Body of pancreas (tissue), 4 donors: Measurements from ENCODE around the gene GIGYF2. TPM values are rescaled to one million over a fixed set of nuclear protein-coding genes. Genes with fewer than 3 reads are reported as not detected.

ENCODE experiments used
- ATAC-seq: fragments of 150-250 bp; one replicate; pipeline ENCODE4 v1.9.1; 2016
- DNase-seq, 4 donors: peaks; one replicate each; pipeline ENCODE4 v3.0.0-alpha.2; 2019
- H3K27ac ChIP-seq, 4 donors: fragments of 200-600 bp; sonication (generic); 1 replicate in 3 of 4; 2 replicates in 1 of 4; pipeline versions ENCODE4 v1.5.1 to v1.6.1; 2016 to 2019; ENCODE audit warnings: mild to moderate bottlenecking in 1 of 4, mixed read lengths in 1 of 4, moderate library complexity in 1 of 4
- H3K27me3 ChIP-seq, 2 donors: fragments of 200-600 bp; sonication (generic); one replicate each; pipeline ENCODE4 v1.6.0; 2016; ENCODE audit warnings: mild to moderate bottlenecking in 1 of 2
- H3K36me3 ChIP-seq, 2 donors: fragments of 200-600 bp; sonication (generic); replicated peaks in 1 of 2; 2 replicates each; pipeline ENCODE4 v1.5.1; 2016; ENCODE audit warnings: low read depth in 2 of 2; ENCODE audit not compliant: insufficient read depth in 1 of 2
- H3K4me1 ChIP-seq: fragments of 200-600 bp; sonication (generic); one replicate; pipeline ENCODE4 v1.6.0; 2016
- H3K4me3 ChIP-seq, 2 donors: fragments of 200-600 bp; sonication (generic); 1 replicate in 1 of 2; 2 replicates in 1 of 2; pipeline ENCODE4 v1.5.1; 2016 to 2019
- H3K9me3 ChIP-seq, 3 donors: fragments of 200-600 bp; sonication (generic); 1 replicate in 2 of 3; 2 replicates in 1 of 3; pipeline ENCODE4 v1.5.1; 2016
- POLR2A ChIP-seq, 3 donors: fragments of 450-650 bp; IDR thresholded peaks; one replicate each; pipeline ENCODE4 v1.6.1; 2016; ENCODE audit warnings: antibody characterized with exemption in 3 of 3, mild to moderate bottlenecking in 2 of 3
- WGBS, 2 donors: methylation state at CpG; one replicate each; pipeline ENCODE4 v1.1.5; 2017; 5-methylcytosine and 5-hydroxymethylcytosine counted together
- intact Hi-C: fragments of 100-400 bp; cut with DNase I; formaldehyde crosslinking; loops from one replicate; pipeline ENCODE4 v1.15.1; 2023
- total RNA-seq, 2 donors: library from RNA; depleted of rRNA; stranded (reverse); fragments of >200 nt; gene quantifications; one replicate each; pipeline ENCODE4 v1.1.0, GENCODE V29; 2016
- TF ChIP-seq, protein P1 (sequence below), 7 experiments: fragments of 450-650 bp in 4 of 7; fragments of 200-600 bp in 3 of 7; sonication (generic) in 3 of 7; IDR thresholded peaks; one replicate each; pipeline ENCODE4 v1.5.1; 2016 to 2019; ENCODE audit warnings: antibody characterized with exemption in 7 of 7

Gene GIGYF2
- total RNA-seq, 2 donors from 2014 or later, result 66.2 to 107 TPM

GRCh38 chr2:232883116-232883721 is 186.1 kb downstream of the GIGYF2 start:
- Histone ChIP-seq H3K4me3 (no peak overlapping the region), H3K27me3 (no peaks in the 10 kb centered on the region), H3K27ac (no peak overlapping the region), H3K4me1 (no peaks in the 10 kb centered on the region), H3K9me3 (no peaks in the 10 kb centered on the region), H3K36me3 (no peaks in the 10 kb centered on the region)
- WGBS, 2 donors, result 93 to 95% methylated on average over 14 to 28 of the region's 29 CpGs
- no peak for ATAC-seq
- DNase-seq, result no peak
- intact Hi-C loops, result loop anchor here (10.0 kb wide), 1 partner anchor 152 kb away; the partner anchor contains the start of gene NEU2
- TF ChIP-seq, protein P1, sequence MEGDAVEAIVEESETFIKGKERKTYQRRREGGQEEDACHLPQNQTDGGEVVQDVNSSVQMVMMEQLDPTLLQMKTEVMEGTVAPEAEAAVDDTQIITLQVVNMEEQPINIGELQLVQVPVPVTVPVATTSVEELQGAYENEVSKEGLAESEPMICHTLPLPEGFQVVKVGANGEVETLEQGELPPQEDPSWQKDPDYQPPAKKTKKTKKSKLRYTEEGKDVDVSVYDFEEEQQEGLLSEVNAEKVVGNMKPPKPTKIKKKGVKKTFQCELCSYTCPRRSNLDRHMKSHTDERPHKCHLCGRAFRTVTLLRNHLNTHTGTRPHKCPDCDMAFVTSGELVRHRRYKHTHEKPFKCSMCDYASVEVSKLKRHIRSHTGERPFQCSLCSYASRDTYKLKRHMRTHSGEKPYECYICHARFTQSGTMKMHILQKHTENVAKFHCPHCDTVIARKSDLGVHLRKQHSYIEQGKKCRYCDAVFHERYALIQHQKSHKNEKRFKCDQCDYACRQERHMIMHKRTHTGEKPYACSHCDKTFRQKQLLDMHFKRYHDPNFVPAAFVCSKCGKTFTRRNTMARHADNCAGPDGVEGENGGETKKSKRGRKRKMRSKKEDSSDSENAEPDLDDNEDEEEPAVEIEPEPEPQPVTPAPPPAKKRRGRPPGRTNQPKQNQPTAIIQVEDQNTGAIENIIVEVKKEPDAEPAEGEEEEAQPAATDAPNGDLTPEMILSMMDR (IDR thresholded peaks at IDR 0.05), result no peak
- no peak for TF ChIP-seq POLR2A (IDR thresholded peaks at IDR 0.05)

DNA sequence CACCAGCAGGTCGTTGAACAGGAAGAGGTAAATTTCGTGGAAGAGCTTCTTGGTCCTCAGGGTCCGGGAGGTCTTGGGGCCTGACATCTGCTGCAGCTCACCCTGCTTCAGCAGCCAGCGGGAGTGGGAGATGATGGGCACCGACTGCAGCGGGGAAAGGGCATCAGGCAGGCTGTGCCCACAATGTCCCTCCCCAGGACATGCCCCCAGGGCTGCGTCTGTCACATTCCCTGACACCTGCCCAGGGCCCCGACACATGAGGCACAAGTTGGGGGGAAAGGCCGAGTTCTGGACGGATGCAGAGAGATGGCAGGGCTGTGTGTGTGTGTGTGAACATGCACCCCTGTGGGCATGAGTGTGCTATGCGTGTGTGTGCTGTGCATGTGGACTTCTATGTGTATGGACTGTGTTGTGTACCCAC is 186.9 kb downstream of the GIGYF2 start:
- intact Hi-C loops, result loop anchor here (10.0 kb wide), 1 partner anchor 151 kb away; the partner anchor contains the start of gene NEU2
- ATAC-seq, result no peak

GRCh38 chr2:232884549-232885263 is 187.6 kb downstream of the GIGYF2 start:
- intact Hi-C loops, result loop anchor here (10.0 kb wide), 1 partner anchor 150 kb away; the partner anchor contains the start of gene NEU2
- WGBS, 2 donors, result 88 to 90% methylated on average over 13 to 27 of the region's 27 CpGs

More for the DNA sequence above, 186.9 kb downstream of the GIGYF2 start:
- H3K9me3 ChIP-seq, result no peaks in the 10 kb centered on the region
- no peaks in the 10 kb centered on the region for H3K4me1 ChIP-seq
- H3K27me3 ChIP-seq, result no peaks in the 10 kb centered on the region
- WGBS, 2 donors, result 79 to 81% methylated on average over 8 to 11 of the region's 11 CpGs
- no peak for DNase-seq
- H3K4me3 ChIP-seq, result no peak overlapping the region
- no peak overlapping the region for H3K27ac ChIP-seq
- H3K36me3 ChIP-seq, result no peaks in the 10 kb centered on the region
- TF ChIP-seq, protein P1 (IDR thresholded peaks at IDR 0.05), result no peak
- TF ChIP-seq POLR2A (IDR thresholded peaks at IDR 0.05), result no peak

DNA sequence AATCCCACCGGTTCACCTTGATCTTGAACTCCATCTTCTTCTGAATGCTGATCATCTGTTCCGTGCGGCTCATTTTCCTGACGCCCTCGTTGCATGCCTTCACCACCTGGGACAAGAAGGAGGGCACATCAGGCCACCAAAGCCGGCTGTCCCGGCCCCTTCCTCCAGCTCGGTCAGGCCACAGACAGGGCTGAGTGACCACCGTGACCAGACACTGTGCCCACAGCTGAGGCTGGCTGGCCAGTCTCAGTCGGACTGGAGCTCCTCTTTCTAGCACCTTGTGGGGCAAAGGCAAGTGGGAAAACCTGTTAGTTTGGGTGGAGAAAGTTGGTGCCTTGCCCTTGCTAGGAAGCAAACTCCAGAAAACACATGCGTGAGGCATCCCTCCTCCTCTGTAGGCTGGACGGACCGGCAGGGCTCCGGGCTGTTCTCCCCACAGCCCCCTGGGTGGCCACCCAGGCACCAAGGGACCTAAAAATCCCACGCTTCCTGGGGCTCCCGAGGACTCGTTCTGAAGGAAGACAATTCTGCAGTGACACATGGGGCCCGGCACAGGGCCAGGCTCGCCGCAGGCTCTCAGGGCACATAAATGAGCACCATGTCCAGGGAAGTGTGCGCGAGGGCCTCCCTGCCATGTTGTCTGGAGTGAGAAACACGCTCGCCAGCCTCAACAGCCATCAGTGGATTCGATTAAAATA is 188.3 kb downstream of the GIGYF2 start:
- Histone ChIP-seq H3K36me3 (no peaks in the 10 kb centered on the region), H3K27ac (no peak overlapping the region), H3K27me3 (no peaks in the 10 kb centered on the region), H3K9me3 (no peaks in the 10 kb centered on the region), H3K4me3 (no peak overlapping the region), H3K4me1 (peaks cover under 1% of the 10 kb centered on the region)
- no peak for TF ChIP-seq POLR2A (IDR thresholded peaks at IDR 0.05)
- TF ChIP-seq, protein P1 (IDR thresholded peaks at IDR 0.05), result no peak
- 83 to 84% methylated on average over 18 to 25 of the region's 25 CpGs for WGBS, 2 donors
- ATAC-seq, result no peak
- intact Hi-C loops, result loop anchor here (10.0 kb wide), 1 partner anchor 149 kb away; the partner anchor contains the start of gene NEU2
- DNase-seq, result no peak

More at GRCh38 chr2:232884549-232885263, 187.6 kb downstream of the GIGYF2 start:
- ATAC-seq (no peak), DNase-seq (no peak)
- TF ChIP-seq, protein P1 (IDR thresholded peaks at IDR 0.05), result no peak
- TF ChIP-seq POLR2A (IDR thresholded peaks at IDR 0.05), result no peak
- Histone ChIP-seq H3K27me3 (no peaks in the 10 kb centered on the region), H3K36me3 (no peaks in the 10 kb centered on the region), H3K4me3 (no peak overlapping the region), H3K9me3 (no peaks in the 10 kb centered on the region), H3K27ac (no peak overlapping the region), H3K4me1 (no peaks in the 10 kb centered on the region)
